Breast epithelium (tissue), 3 donors: ENCODE data around the gene RNF141.

Experiments used
- CTCF ChIP-seq, 3 donors: fragments of 450-650 bp; IDR thresholded peaks; one replicate each; pipeline ENCODE4 v1.5.1; 2016 to 2017; ENCODE audit warnings: antibody characterized with exemption in 3 of 3, mild to moderate bottlenecking in 3 of 3, moderate library complexity in 3 of 3
- POLR2A ChIP-seq: fragments of 450-650 bp; IDR thresholded peaks from one replicate; pipeline ENCODE4 v1.6.1; 2016; ENCODE audit warnings: antibody characterized with exemption, mild to moderate bottlenecking, moderate library complexity

GRCh38 chr11:10526974-10527918 is 13.7 kb downstream of the RNF141 start:
- no peak for TF ChIP-seq CTCF (IDR thresholded peaks at IDR 0.05)
- TF ChIP-seq POLR2A: no peak
